BE2C (cell line): ENCODE data around the gene ANO10.

Source experiments
- DNase-seq: peaks from one replicate; pipeline ENCODE4 v3.0.0-alpha.2; 2020
- H3K27me3 ChIP-seq: fragments of 250-450 bp; sonication (Bioruptor Pico); 2 replicates; pipeline ENCODE4 v1.5.1; 2020; ENCODE audit warnings: mild to moderate bottlenecking
- H3K36me3 ChIP-seq: fragments of 250-450 bp; sonication (Bioruptor Pico); 2 replicates; pipeline ENCODE4 v1.5.1; 2020; ENCODE audit warnings: mild to moderate bottlenecking
- H3K4me1 ChIP-seq: fragments of 250-450 bp; sonication (Bioruptor Pico); 2 replicates; pipeline ENCODE4 v1.5.1; 2020
- H3K4me3 ChIP-seq: 2 replicates; pipeline ENCODE4 v1.5.1; 2011; ENCODE audit warnings: low read depth, low read length
- H3K9me3 ChIP-seq: fragments of 250-450 bp; sonication (Bioruptor Pico); 2 replicates; pipeline ENCODE4 v1.5.1; 2020
- TF ChIP-seq, protein P1 (sequence below): IDR thresholded peaks from 2 replicates; pipeline ENCODE4 v1.5.1; 2012; ENCODE audit warnings: mild to moderate bottlenecking, low read depth, low read length

Gene ANO10

DNA sequence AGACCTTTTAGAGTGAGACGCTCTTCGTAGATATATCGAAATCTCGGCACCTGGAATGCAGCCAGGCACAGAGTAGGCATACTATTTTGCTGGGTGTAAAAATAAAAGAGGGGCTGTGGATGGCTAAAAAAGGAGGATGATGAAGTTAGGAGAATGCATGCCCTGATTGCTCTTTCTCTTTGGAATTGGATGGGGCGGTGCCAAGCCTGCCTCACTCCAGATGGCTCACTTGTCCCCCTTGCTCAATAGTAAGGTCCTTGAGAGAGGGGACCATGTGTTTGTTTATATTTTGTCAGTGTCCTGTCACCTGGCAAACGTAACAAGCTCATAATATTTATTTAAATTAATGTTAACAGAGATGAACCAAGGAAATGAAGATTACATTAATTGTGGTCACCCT, 302.4 kb downstream of the ANO10 start:
- TF ChIP-seq, protein P1, sequence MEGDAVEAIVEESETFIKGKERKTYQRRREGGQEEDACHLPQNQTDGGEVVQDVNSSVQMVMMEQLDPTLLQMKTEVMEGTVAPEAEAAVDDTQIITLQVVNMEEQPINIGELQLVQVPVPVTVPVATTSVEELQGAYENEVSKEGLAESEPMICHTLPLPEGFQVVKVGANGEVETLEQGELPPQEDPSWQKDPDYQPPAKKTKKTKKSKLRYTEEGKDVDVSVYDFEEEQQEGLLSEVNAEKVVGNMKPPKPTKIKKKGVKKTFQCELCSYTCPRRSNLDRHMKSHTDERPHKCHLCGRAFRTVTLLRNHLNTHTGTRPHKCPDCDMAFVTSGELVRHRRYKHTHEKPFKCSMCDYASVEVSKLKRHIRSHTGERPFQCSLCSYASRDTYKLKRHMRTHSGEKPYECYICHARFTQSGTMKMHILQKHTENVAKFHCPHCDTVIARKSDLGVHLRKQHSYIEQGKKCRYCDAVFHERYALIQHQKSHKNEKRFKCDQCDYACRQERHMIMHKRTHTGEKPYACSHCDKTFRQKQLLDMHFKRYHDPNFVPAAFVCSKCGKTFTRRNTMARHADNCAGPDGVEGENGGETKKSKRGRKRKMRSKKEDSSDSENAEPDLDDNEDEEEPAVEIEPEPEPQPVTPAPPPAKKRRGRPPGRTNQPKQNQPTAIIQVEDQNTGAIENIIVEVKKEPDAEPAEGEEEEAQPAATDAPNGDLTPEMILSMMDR, result no peak
- DNase-seq, result no peak
- H3K4me1 ChIP-seq, result no peaks in the 10 kb centered on the region

DNA sequence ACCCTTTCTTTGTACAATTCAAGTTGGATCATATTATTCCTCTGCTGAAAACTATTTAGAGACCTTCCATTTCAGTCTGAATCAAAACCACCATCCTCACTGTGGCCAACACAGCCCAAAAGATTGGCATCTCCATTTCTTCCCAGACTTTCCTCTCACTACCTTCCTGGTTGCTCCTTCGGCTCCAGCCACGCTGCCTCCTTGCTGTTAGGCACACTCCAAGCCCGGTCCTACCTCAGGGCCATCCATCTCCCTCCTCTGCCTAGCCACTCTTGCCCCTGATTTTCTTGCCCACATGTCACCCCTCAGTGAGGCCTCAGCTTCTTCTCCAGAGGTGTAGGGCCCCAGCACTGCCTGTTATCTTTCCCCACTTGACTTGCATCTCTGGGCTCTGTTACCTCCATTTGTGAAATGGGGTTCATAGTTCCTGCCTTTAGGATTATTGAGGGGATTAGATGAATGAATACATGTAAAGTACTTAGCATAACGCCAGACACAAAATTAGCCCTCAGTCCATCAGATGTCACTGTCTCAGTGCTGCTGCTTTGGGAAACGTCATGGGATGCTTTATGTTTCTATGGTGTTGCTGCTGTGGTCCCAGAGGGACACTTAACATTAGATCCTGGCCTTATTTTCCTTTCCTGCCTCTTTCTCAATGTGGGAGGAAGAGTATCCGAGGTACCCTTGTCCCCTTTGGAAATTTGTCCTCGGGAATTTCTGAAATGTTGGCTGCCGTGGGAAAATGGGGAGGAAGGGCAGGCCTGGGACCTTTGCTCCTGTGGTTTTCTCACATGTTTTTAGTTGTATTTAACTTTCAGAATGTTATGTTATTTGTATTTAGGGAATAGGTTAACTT, 304.1 kb downstream of the ANO10 start:
- Histone ChIP-seq H3K4me1 (no peaks in the 10 kb centered on the region), H3K27me3 (no peaks in the 10 kb centered on the region), H3K4me3 (no peak overlapping the region), H3K9me3 (no peaks in the 10 kb centered on the region), H3K36me3 (no peaks in the 10 kb centered on the region)
- DNase-seq, result no peak
- TF ChIP-seq, protein P1, result no peak

More for the DNA sequence above, 302.4 kb downstream of the ANO10 start:
- Histone ChIP-seq H3K4me3 (no peak overlapping the region), H3K27me3 (no peaks in the 10 kb centered on the region), H3K9me3 (no peaks in the 10 kb centered on the region), H3K36me3 (no peaks in the 10 kb centered on the region)

DNA sequence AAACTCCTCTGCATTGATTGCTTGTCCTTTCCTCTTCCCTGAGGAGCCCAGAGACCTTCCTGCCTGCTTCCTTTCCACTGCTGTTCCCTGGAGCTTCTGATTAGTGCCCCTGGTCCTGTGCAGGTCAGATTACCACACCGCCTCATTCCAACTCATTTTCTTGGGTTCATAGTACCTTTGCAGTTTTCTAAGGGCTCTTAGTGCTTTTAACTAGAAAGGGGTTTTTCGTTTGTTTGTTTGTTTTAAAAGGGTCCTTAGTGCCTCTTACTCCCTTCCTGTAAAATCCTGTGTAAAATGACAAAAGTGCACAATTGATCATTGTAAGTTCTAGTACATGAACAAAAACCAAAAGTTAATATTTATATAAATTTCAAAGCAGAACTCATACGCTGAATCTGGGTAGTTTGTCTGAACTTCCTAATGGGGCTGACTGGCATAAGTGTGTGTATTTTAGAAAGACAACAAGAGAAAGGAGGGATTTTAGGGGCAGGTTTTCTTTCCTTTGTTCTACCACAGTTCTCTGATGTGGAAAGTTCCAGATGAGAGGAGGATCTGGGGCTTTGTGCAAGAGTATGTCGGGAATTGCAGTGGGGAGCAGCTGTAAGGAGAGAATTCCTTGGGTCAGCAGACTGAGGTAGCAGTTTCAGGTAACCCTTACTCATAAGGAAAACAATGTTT, 304.9 kb downstream of the ANO10 start:
- no peak overlapping the region for H3K4me3 ChIP-seq
- no peaks in the 10 kb centered on the region for H3K27me3 ChIP-seq
- TF ChIP-seq, protein P1, result no peak
- no peaks in the 10 kb centered on the region for H3K36me3 ChIP-seq
- no peaks in the 10 kb centered on the region for H3K4me1 ChIP-seq
- no peak for DNase-seq
- H3K9me3 ChIP-seq, result no peaks in the 10 kb centered on the region
